A549 (cell line): ENCODE measurements around the gene DGUOK. TPM values are rescaled to one million over a fixed set of nuclear protein-coding genes. Genes with fewer than 3 reads are reported as not detected.

ENCODE experiments used
- ATAC-seq, 2 experiments: fragments of 200-7000 bp in 1 of 2; fragments of >200 bp in 1 of 2; cut with Nextera tagmentation in 1 of 2; cut with Tn5 transposase in 1 of 2; 3 replicates each; pipeline versions ENCODE4 v1.8.0 to v1.9.1; 2018 to 2020; ENCODE audit warnings: mild to moderate bottlenecking in 1 of 2, moderate library complexity in 1 of 2
- CTCF ChIA-PET: fragments of 300-600 bp; sonication (Branson Sonifier 250); formaldehyde crosslinking; extraction: SDS; loops from one replicate; lab custom pipeline; 2021; ENCODE audit warnings: antibody characterized with exemption, inconsistent platforms; lab: Yijun Ruan, JAX
- POLR2A ChIA-PET: fragments of 350-600 bp; formaldehyde crosslinking; extraction: SDS; loops from one replicate; lab custom pipeline; 2021; ENCODE audit warnings: antibody characterized with exemption, inconsistent platforms; lab: Yijun Ruan, JAX
- DNase-seq, 2 experiments: peaks; one replicate each; pipeline versions ENCODE4 v3.0.0 to v3.0.0-alpha.2; 2011 to 2016; ENCODE audit warnings: low read depth in 1 of 2, low spot score in 1 of 2
- FAIRE-seq: peaks from 2 replicates; lab custom pipeline; 2011; peaks lifted over from hg19 to GRCh38; lab: Jason Lieb, UNC
- H3K27ac ChIP-seq, 2 experiments: fragments of >200 bp; sonication (Bioruptor Twin); formaldehyde crosslinking; 3 replicates each; pipeline ENCODE4 v1.5.1; 2016 to 2017
- H3K4me1 ChIP-seq: fragments of >200 bp; sonication (Bioruptor Twin); formaldehyde crosslinking; 3 replicates; pipeline ENCODE4 v1.6.1; 2016
- H3K4me2 ChIP-seq: fragments of >200 bp; sonication (Bioruptor Twin); formaldehyde crosslinking; 3 replicates; pipeline ENCODE4 v1.6.1; 2016
- H3K4me3 ChIP-seq: fragments of >200 bp; sonication (Bioruptor Twin); formaldehyde crosslinking; 3 replicates; pipeline ENCODE4 v1.5.1; 2016
- H3K9me3 ChIP-seq: fragments of >200 bp; sonication (Bioruptor Twin); formaldehyde crosslinking; 3 replicates; pipeline ENCODE4 v1.6.1; 2016
- CEBPB ChIP-seq, 2 experiments: fragments of >200 bp in 1 of 2; sonication (Bioruptor Twin) in 1 of 2; formaldehyde crosslinking in 1 of 2; IDR thresholded peaks; 2 replicates each; pipeline ENCODE4 v1.6.1; 2012 to 2016
- EHF ChIP-seq: fragments of 250-450 bp; sonication (Bioruptor Pico); IDR thresholded peaks from 2 replicates; pipeline ENCODE4 v1.5.0; 2020; ENCODE audit warnings: mild to moderate bottlenecking
- EHMT2 ChIP-seq: fragments of 200-600 bp; sonication (generic); IDR thresholded peaks from 2 replicates; pipeline ENCODE4 v1.6.1; 2016; ENCODE audit warnings: antibody characterized with exemption, low read depth, mild to moderate bottlenecking, moderate library complexity
- ELK1 ChIP-seq: fragments of 150-350 bp; IDR thresholded peaks from 2 replicates; pipeline ENCODE4 v1.6.1; 2014; ENCODE audit warnings: low read depth, mild to moderate bottlenecking, low read length
- FOXS1 ChIP-seq: fragments of 250-450 bp; sonication (Bioruptor Pico); IDR thresholded peaks from 2 replicates; pipeline ENCODE4 v1.5.0; 2020; ENCODE audit warnings: mild to moderate bottlenecking, moderate library complexity
- HDAC2 ChIP-seq: fragments of 200-600 bp; sonication (generic); IDR thresholded peaks from 2 replicates; pipeline ENCODE4 v1.6.1; 2016
- HOXB13 ChIP-seq: fragments of 250-450 bp; sonication (Bioruptor Pico); IDR thresholded peaks from 2 replicates; pipeline ENCODE4 v1.5.0; 2020; ENCODE audit warnings: low read depth, mild to moderate bottlenecking, moderate library complexity
- JUNB ChIP-seq: fragments of >200 bp; sonication (Bioruptor Twin); formaldehyde crosslinking; IDR thresholded peaks from 2 replicates; pipeline ENCODE4 v1.6.1; 2016
- KDM1A ChIP-seq: fragments of 200-600 bp; sonication (generic); IDR thresholded peaks from 2 replicates; pipeline ENCODE4 v1.6.1; 2016; ENCODE audit warnings: low read depth, mild to moderate bottlenecking
- MAFK ChIP-seq: fragments of 450-650 bp; IDR thresholded peaks from 2 replicates; pipeline ENCODE4 v1.6.1; 2014; ENCODE audit not compliant: partially characterized antibody
- MAZ ChIP-seq: fragments of 150-350 bp; IDR thresholded peaks from 2 replicates; pipeline ENCODE4 v1.6.1; 2014; ENCODE audit warnings: antibody characterized with exemption, low read depth, low read length, borderline replicate concordance
- NFE2L2 ChIP-seq: fragments of 150-350 bp; conservative IDR thresholded peaks from 2 replicates; pipeline ENCODE4 v1.6.1; 2014; ENCODE audit warnings: low read length
- POLR2AphosphoS2 ChIP-seq: conservative IDR thresholded peaks from 2 replicates; pipeline ENCODE4 v1.6.1; 2012; ENCODE audit warnings: low read length, improper control_type of control experiment, inconsistent platforms
- USF2 ChIP-seq: fragments of 450-650 bp; IDR thresholded peaks from 2 replicates; pipeline ENCODE4 v1.6.1; 2014; ENCODE audit warnings: antibody characterized with exemption
- ZNF302 ChIP-seq: fragments of 250-450 bp; sonication (Bioruptor Pico); IDR thresholded peaks from 2 replicates; pipeline ENCODE4 v1.9.0; 2021; ENCODE audit warnings: inconsistent platforms, mild to moderate bottlenecking, moderate library complexity
- ZSCAN20 ChIP-seq: fragments of 250-450 bp; sonication (Bioruptor Pico); IDR thresholded peaks from 2 replicates; pipeline ENCODE4 v1.8.0; 2022; ENCODE audit warnings: mild to moderate bottlenecking, moderate library complexity
- WGBS: methylation state at CpG from one replicate; pipeline ENCODE4 v1.1.6; 2017; ENCODE audit errors: missing lambda C conversion rate; 5-methylcytosine and 5-hydroxymethylcytosine counted together
- polyA plus RNA-seq, 4 experiments: library from polyadenylated mRNA; depleted of rRNA in 3 of 4; stranded (reverse); fragments of >200 nt; fragmentation: RNase III in 1 of 4; extraction: RNeasy Plus Mini Kit Qiagen cat#74134 plus additional on column Dnase treatment in 1 of 4; gene quantifications; 2 replicates in 3 of 4; 3 replicates in 1 of 4; pipeline ENCODE4 v1.2.3, GENCODE V29; 2011 to 2017

DGUOK gene
- polyA plus RNA-seq, 2 of the 4 experiments (the other 2 are of a cell fraction): 128 to 145 TPM

DNA sequence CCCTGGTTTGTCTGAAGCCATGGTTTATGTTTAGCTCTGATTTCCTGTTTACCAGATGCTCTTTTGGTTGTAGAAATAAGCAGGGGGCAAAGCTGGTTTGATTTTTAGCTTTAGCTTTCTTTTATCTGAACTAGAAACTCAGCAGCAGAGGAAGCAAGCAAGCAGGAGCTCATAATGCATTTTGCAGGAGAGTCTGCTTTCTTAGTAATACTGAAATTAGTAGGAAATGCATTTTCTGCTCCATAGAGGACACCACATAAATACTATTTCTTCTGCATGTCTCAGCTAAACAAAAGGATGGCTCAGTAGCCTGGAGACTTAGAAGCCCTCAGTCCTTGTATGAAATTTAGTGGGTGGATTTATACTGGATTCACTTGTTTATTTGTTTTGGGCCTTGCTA, 23.1 kb downstream of the DGUOK start:
- FAIRE-seq (no peak), DNase-seq (no peak), ATAC-seq (no peak)
- H3K27ac ChIP-seq: no peak overlapping the region
- ChIA-PET POLR2A (no interaction called here), CTCF (interaction anchor here (0.6 to 1.5 kb wide), 3 partner anchors 9 to 16 kb away, joined by 3 to 5 read pairs (median 3); no protein-coding TSS in a partner anchor)
- no peak overlapping the region for H3K4me2 ChIP-seq
- no peaks in the 10 kb centered on the region for H3K9me3 ChIP-seq
- no peak overlapping the region for H3K4me3 ChIP-seq
- no peak for TF ChIP-seq MAZ
- no peak for TF ChIP-seq ZSCAN20 (CRISPR knock-in tag)
- no peak for TF ChIP-seq ZNF302 (CRISPR knock-in tag)
- no peak for TF ChIP-seq JUNB
- TF ChIP-seq KDM1A: no peak
- no peak for TF ChIP-seq USF2
- no peak for TF ChIP-seq EHMT2
- no peak for TF ChIP-seq ELK1
- H3K4me1 ChIP-seq: no peaks in the 10 kb centered on the region

DNA sequence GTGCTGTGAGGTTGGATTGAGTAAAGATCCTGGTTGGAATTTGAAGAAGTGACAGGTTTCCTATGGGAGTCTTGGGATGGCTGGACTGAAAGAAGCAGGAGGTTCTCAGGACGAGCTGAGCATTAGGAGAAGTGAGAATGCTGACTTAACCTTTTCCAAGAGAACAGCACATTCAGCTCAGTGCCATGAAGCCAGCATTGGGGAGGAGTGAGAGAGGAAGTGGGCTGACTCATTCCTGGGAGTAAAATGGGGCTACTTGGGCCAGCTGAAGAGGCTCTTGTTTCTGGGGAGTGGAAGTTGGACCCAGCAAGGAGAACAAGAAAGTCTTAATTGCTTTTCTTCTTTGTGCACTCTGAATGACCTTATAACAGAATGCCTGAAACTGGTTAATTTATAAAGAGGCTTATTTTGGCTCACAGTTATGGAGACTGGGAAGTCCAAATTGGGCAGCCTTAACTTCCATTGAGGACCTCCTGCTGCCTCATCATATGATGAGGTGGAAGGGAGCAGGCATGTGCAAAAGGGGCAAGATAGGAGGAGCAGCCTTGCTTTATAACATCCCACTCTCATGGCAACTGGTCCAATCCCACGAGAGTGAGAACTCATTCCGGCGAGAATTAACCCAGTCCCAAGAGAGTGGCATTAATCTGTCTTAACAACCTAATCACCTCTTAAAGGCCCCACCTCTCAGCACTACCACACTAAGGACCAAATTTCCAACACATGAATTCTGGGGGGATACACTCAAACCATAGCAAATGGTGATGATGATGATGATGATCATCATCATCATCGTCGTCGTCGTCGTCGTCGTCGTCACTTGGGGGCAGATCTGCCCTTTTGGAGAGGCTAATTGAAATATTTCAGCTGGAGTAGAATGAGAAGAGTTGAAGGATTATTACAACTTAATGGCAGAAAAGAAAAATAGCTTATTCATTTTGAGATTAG, 26.1 kb downstream of the DGUOK start:
- no peak for FAIRE-seq
- no peak overlapping the region for H3K27ac ChIP-seq
- H3K4me1 ChIP-seq: no peaks in the 10 kb centered on the region
- DNase-seq: no peak
- CTCF ChIA-PET: interaction anchor here (0.6 to 2.6 kb wide), 7 partner anchors 13 to 199 kb away, joined by 3 to 11 read pairs (median 3); no protein-coding TSS in a partner anchor
- no peak overlapping the region for H3K4me2 ChIP-seq
- no peaks in the 10 kb centered on the region for H3K9me3 ChIP-seq
- POLR2A ChIA-PET: interaction anchor here (1.2 kb wide), 1 partner anchor 26 kb away, joined by 10 read pairs; no protein-coding TSS in a partner anchor
- ATAC-seq: no peak
- H3K4me3 ChIP-seq: no peak overlapping the region
- TF ChIP-seq MAFK (peak; percentile 35), HDAC2 (no peak)
- WGBS: 94% methylated on average over 12 of the region's 12 CpGs

DNA sequence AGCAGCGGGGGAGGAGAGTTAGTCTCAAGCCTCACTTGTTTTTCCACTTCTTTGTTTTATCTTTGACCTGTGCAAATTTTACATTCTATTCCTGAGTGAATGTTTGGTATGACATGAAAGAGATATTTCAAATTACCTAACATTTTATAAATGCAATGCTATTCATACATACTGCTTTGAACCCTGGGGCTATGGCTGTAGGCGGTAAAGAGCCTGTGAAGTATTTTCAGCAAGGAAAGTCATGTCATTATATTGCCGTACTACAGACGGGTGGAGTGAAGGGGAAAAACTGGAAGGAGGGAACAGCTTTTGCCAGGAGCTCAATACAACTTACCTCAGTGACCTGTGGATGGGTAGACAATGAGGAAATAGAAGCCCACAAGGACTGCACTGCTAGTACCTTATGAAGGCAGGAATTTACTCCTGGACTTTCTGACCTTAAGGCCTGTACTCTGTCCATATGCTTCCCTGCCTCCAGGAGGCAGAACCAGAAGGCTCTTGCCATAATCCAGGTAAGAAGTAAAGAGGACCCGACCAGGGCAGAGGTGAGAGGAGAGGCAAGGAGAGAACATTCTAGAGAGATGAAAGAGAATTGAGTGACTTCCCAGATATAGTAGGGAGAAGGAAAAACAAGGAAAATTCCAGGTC, 29.7 kb downstream of the DGUOK start:
- no peak for FAIRE-seq
- DNase-seq: peak in 1 of 2 experiments; percentile 16
- CTCF ChIA-PET: interaction anchor here (0.8 to 1.4 kb wide), 3 partner anchors 12 to 195 kb away, joined by 3 to 7 read pairs (median 4); no protein-coding TSS in a partner anchor
- no peak overlapping the region for H3K4me2 ChIP-seq
- 85% methylated on average over 5 of the region's 5 CpGs for WGBS
- H3K27ac ChIP-seq: no peak overlapping the region
- POLR2A ChIA-PET: interaction anchor here (0.6 kb wide), 1 partner anchor 11 kb away, joined by 6 read pairs; no protein-coding TSS in a partner anchor
- no peaks in the 10 kb centered on the region for H3K9me3 ChIP-seq
- peak; percentile 40 to 67; a peak in 5 of 6 replicates for ATAC-seq
- H3K4me3 ChIP-seq: no peak overlapping the region
- TF ChIP-seq CEBPB (IDR thresholded peaks at IDR 0.05) (no peak), HDAC2 (no peak), FOXS1 (no peak), EHF (CRISPR knock-in tag) (no peak), JUNB (no peak), NFE2L2 (no peak), KDM1A (no peak), MAZ (no peak)
- no peaks in the 10 kb centered on the region for H3K4me1 ChIP-seq

DNA sequence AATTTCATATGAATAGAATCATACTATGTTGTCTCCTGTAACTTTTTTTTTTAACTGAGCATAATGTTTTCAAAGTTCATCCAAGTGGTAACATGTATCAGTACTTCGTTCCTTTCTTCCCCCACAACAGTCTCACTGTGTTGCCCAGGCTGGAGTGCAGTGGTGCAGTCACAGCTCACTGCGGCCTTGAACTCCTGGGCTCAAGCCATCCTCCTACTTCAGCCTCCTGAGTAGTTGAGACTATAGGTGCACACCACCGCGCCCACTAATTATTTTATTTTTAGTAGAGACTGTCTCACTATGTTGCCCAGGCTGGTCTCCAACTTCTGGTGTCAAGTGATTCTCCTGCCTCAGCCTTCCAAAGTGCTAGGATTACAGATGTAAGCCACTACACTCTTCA, 34.6 kb downstream of the DGUOK start:
- FAIRE-seq: no peak
- peak in 1 of 2 experiments; percentile 10; a peak in 1 of 6 replicates for ATAC-seq
- POLR2A ChIA-PET: no interaction called here
- no peak overlapping the region for H3K27ac ChIP-seq
- H3K4me3 ChIP-seq: no peak overlapping the region
- no peaks in the 10 kb centered on the region for H3K9me3 ChIP-seq
- TF ChIP-seq POLR2AphosphoS2: no peak
- TF ChIP-seq HOXB13 (CRISPR knock-in tag): no peak
- no peak for DNase-seq
- CTCF ChIA-PET: interaction anchor here (0.7 kb wide), 1 partner anchor 927 kb away, joined by 3 read pairs; no protein-coding TSS in a partner anchor
- WGBS: 95% methylated on average over 4 of the region's 4 CpGs
- H3K4me2 ChIP-seq: no peak overlapping the region
- no peaks in the 10 kb centered on the region for H3K4me1 ChIP-seq
